HEK293 (cell line): ENCODE measurements around the gene EPG5.

Source experiments
- CTCF ChIA-PET: fragments of 350-600 bp; formaldehyde crosslinking; extraction: SDS; loops from one replicate; lab custom pipeline; 2021; ENCODE audit warnings: antibody characterized with exemption; lab: Yijun Ruan, JAX
- POLR2A ChIA-PET: fragments of 300-600 bp; formaldehyde crosslinking; extraction: SDS; loops from one replicate; lab custom pipeline; 2020; ENCODE audit warnings: antibody characterized with exemption, inconsistent platforms; lab: Yijun Ruan, JAX
- H3K27ac ChIP-seq: fragments of 200-500 bp; sonication (Bioruptor generic); 2 replicates; pipeline ENCODE4 v1.5.1; 2014; ENCODE audit warnings: low read depth, low read length, control low read depth, inconsistent platforms; ENCODE audit errors: extremely low read depth
- H3K36me3 ChIP-seq, 2 experiments: fragments of 200-500 bp in 1 of 2; sonication (Bioruptor generic) in 1 of 2; 1 replicate in 1 of 2; 2 replicates in 1 of 2; pipeline ENCODE4 v1.5.1; 2014 to 2017; ENCODE audit warnings: inconsistent platforms in 2 of 2, low read length in 2 of 2; ENCODE audit not compliant: control insufficient read depth in 2 of 2, insufficient read depth in 1 of 2
- H3K4me1 ChIP-seq: fragments of 200-500 bp; sonication (Bioruptor generic); 2 replicates; pipeline ENCODE4 v1.5.1; 2014; ENCODE audit warnings: mild to moderate bottlenecking, low read length, inconsistent platforms; ENCODE audit not compliant: control insufficient read depth, insufficient read depth
- H3K4me3 ChIP-seq: 2 replicates; pipeline ENCODE4 v1.5.1; 2011; ENCODE audit warnings: low read depth, mild to moderate bottlenecking, control low read depth, low read length, moderate library complexity
- H3K9me3 ChIP-seq: fragments of 200-500 bp; sonication (Bioruptor generic); 2 replicates; pipeline ENCODE4 v1.5.1; 2014; ENCODE audit warnings: low read depth, low read length, inconsistent platforms; ENCODE audit not compliant: control insufficient read depth, insufficient read depth
- KLF17 ChIP-seq: fragments of 450-650 bp; formaldehyde crosslinking; IDR thresholded peaks from 2 replicates; pipeline ENCODE4 v1.5.1; 2016; ENCODE audit warnings: missing biosample characterization, missing genetic modification characterization
- KLF7 ChIP-seq: fragments of 450-650 bp; formaldehyde crosslinking; IDR thresholded peaks from 2 replicates; pipeline ENCODE4 v1.5.1; 2016; ENCODE audit warnings: missing biosample characterization, missing genetic modification characterization, borderline replicate concordance
- OSR2 ChIP-seq: fragments of 450-650 bp; formaldehyde crosslinking; IDR thresholded peaks from 2 replicates; pipeline ENCODE4 v1.5.1; 2016; ENCODE audit warnings: missing biosample characterization, missing genetic modification characterization
- PRDM2 ChIP-seq: fragments of 450-650 bp; formaldehyde crosslinking; IDR thresholded peaks from 2 replicates; pipeline ENCODE4 v1.5.1; 2016; ENCODE audit warnings: missing biosample characterization, missing genetic modification characterization, borderline replicate concordance
- SP2 ChIP-seq: fragments of 450-650 bp; formaldehyde crosslinking; IDR thresholded peaks from 2 replicates; pipeline ENCODE4 v1.5.1; 2016; ENCODE audit warnings: missing biosample characterization, missing genetic modification characterization
- SP7 ChIP-seq: fragments of 450-650 bp; formaldehyde crosslinking; IDR thresholded peaks from 2 replicates; pipeline ENCODE4 v1.5.1; 2016; ENCODE audit warnings: missing biosample characterization, missing genetic modification characterization
- ZBTB49 ChIP-seq: fragments of 450-650 bp; formaldehyde crosslinking; IDR thresholded peaks from 2 replicates; pipeline ENCODE4 v1.5.1; 2016; ENCODE audit warnings: missing biosample characterization, missing genetic modification characterization, low read depth
- ZBTB8A ChIP-seq: fragments of 450-650 bp; formaldehyde crosslinking; IDR thresholded peaks from 2 replicates; pipeline ENCODE4 v1.5.1; 2016; ENCODE audit warnings: missing biosample characterization, missing genetic modification characterization
- ZFP3 ChIP-seq: fragments of 450-650 bp; formaldehyde crosslinking; IDR thresholded peaks from 2 replicates; pipeline ENCODE4 v1.5.1; 2016; ENCODE audit warnings: low read depth, missing biosample characterization, missing genetic modification characterization
- ZFP41 ChIP-seq: fragments of 450-650 bp; formaldehyde crosslinking; IDR thresholded peaks from 2 replicates; pipeline ENCODE4 v1.5.1; 2016; ENCODE audit warnings: missing biosample characterization, missing genetic modification characterization, borderline replicate concordance
- ZIC2 ChIP-seq: fragments of 450-650 bp; formaldehyde crosslinking; IDR thresholded peaks from 2 replicates; pipeline ENCODE4 v1.5.1; 2016; ENCODE audit warnings: missing biosample characterization, missing genetic modification characterization
- ZNF121 ChIP-seq: fragments of 450-650 bp; formaldehyde crosslinking; IDR thresholded peaks from 2 replicates; pipeline ENCODE4 v1.5.1; 2016; ENCODE audit warnings: missing biosample characterization, missing genetic modification characterization
- ZNF157 ChIP-seq: fragments of 450-650 bp; formaldehyde crosslinking; IDR thresholded peaks from 2 replicates; pipeline ENCODE4 v1.5.1; 2016; ENCODE audit warnings: missing biosample characterization, missing genetic modification characterization
- ZNF175 ChIP-seq: fragments of 450-650 bp; formaldehyde crosslinking; IDR thresholded peaks from 2 replicates; pipeline ENCODE4 v1.5.1; 2016; ENCODE audit warnings: missing biosample characterization, missing genetic modification characterization
- ZNF23 ChIP-seq: fragments of 450-650 bp; formaldehyde crosslinking; IDR thresholded peaks from 2 replicates; pipeline ENCODE4 v1.5.1; 2016; ENCODE audit warnings: missing biosample characterization, missing genetic modification characterization, borderline replicate concordance
- ZNF335 ChIP-seq: fragments of 450-650 bp; formaldehyde crosslinking; conservative IDR thresholded peaks from 2 replicates; pipeline ENCODE4 v1.5.1; 2016; ENCODE audit warnings: missing biosample characterization, missing genetic modification characterization
- ZNF394 ChIP-seq: fragments of 450-650 bp; formaldehyde crosslinking; IDR thresholded peaks from 2 replicates; pipeline ENCODE4 v1.5.1; 2016; ENCODE audit warnings: missing biosample characterization, missing genetic modification characterization, mild to moderate bottlenecking, moderate library complexity, borderline replicate concordance
- ZNF404 ChIP-seq: fragments of 450-650 bp; formaldehyde crosslinking; IDR thresholded peaks from 2 replicates; pipeline ENCODE4 v1.5.1; 2017; ENCODE audit warnings: missing biosample characterization, missing genetic modification characterization
- ZNF426 ChIP-seq: fragments of 450-650 bp; formaldehyde crosslinking; IDR thresholded peaks from 2 replicates; pipeline ENCODE4 v1.5.1; 2017; ENCODE audit warnings: missing biosample characterization, missing genetic modification characterization, mild to moderate bottlenecking, inconsistent platforms, moderate library complexity
- ZNF501 ChIP-seq: fragments of 450-650 bp; formaldehyde crosslinking; IDR thresholded peaks from 2 replicates; pipeline ENCODE4 v1.5.1; 2016; ENCODE audit warnings: missing biosample characterization, missing genetic modification characterization
- ZNF555 ChIP-seq: fragments of 450-650 bp; formaldehyde crosslinking; conservative IDR thresholded peaks from 2 replicates; pipeline ENCODE4 v1.5.1; 2017; ENCODE audit warnings: missing biosample characterization, mild to moderate bottlenecking, missing genetic modification characterization, inconsistent platforms
- ZNF571 ChIP-seq: fragments of 450-650 bp; formaldehyde crosslinking; IDR thresholded peaks from 2 replicates; pipeline ENCODE4 v1.5.0; 2017; ENCODE audit warnings: missing biosample characterization, missing genetic modification characterization
- ZNF600 ChIP-seq: fragments of 450-650 bp; formaldehyde crosslinking; IDR thresholded peaks from 2 replicates; pipeline ENCODE4 v1.5.1; 2016; ENCODE audit warnings: missing biosample characterization, missing genetic modification characterization
- ZNF610 ChIP-seq: fragments of 450-650 bp; formaldehyde crosslinking; IDR thresholded peaks from 2 replicates; pipeline ENCODE4 v1.5.1; 2016; ENCODE audit warnings: missing biosample characterization, missing genetic modification characterization, borderline replicate concordance
- ZNF624 ChIP-seq: fragments of 450-650 bp; formaldehyde crosslinking; IDR thresholded peaks from 2 replicates; pipeline ENCODE4 v1.5.1; 2017; ENCODE audit warnings: missing biosample characterization, missing genetic modification characterization
- ZNF701 ChIP-seq: fragments of 450-650 bp; formaldehyde crosslinking; IDR thresholded peaks from 2 replicates; pipeline ENCODE4 v1.5.1; 2016; ENCODE audit warnings: missing biosample characterization, missing genetic modification characterization

EPG5 gene

GRCh38 chr18:46007165-46007564 is 40.0 kb upstream of the EPG5 start:
- Histone ChIP-seq H3K4me3 (no peak overlapping the region), H3K4me1 (no peaks in the 10 kb centered on the region), H3K9me3 (no peaks in the 10 kb centered on the region), H3K36me3 (peaks cover 0 to 16% of the 10 kb centered on the region in 2 experiments; a peak in 2 of 3 replicates), H3K27ac (no peak overlapping the region)
- POLR2A ChIA-PET, result interaction anchor here (0.9 kb wide), 1 partner anchor 11 kb away, joined by 3 read pairs; no protein-coding TSS in a partner anchor
- TF ChIP-seq ZNF501 (tag by site-specific recombination) (no peak), OSR2 (no peak), ZBTB8A (tag by site-specific recombination) (no peak), ZNF701 (tag by site-specific recombination) (no peak), ZNF426 (tag by site-specific recombination) (no peak), ZNF610 (tag by site-specific recombination) (no peak), ZNF175 (tag by site-specific recombination) (no peak), ZBTB49 (tag by site-specific recombination) (no peak), ZNF571 (tag by site-specific recombination) (no peak), SP2 (tag by site-specific recombination) (no peak), ZNF23 (no peak), ZNF624 (tag by site-specific recombination) (no peak)
- CTCF ChIA-PET, result interaction anchor here (1.4 kb wide), 1 partner anchor 315 kb away, joined by 6 read pairs; no protein-coding TSS in a partner anchor

- Histone ChIP-seq H3K36me3 (no peaks in the 10 kb centered on the region; a peak in 1 of 3 replicates), H3K27ac (no peak overlapping the region), H3K9me3 (no peaks in the 10 kb centered on the region), H3K4me1 (no peaks in the 10 kb centered on the region), H3K4me3 (no peak overlapping the region)
- POLR2A ChIA-PET, result no interaction called here
- CTCF ChIA-PET, result interaction anchor here (0.6 to 1.7 kb wide), 4 partner anchors 9 to 312 kb away, joined by 3 to 8 read pairs (median 5); no protein-coding TSS in a partner anchor
- TF ChIP-seq ZNF555 (tag by site-specific recombination) (no peak), ZNF157 (tag by site-specific recombination) (no peak), KLF17 (tag by site-specific recombination) (no peak), ZFP3 (tag by site-specific recombination) (no peak), ZNF394 (no peak), SP7 (tag by site-specific recombination) (no peak), ZNF600 (tag by site-specific recombination) (no peak), ZNF335 (tag by site-specific recombination) (no peak), ZNF121 (no peak), PRDM2 (no peak), KLF7 (tag by site-specific recombination) (no peak), ZIC2 (tag by site-specific recombination) (no peak), ZFP41 (tag by site-specific recombination) (no peak), ZNF404 (tag by site-specific recombination) (no peak)
These were observed 35.8 kb upstream of the EPG5 start for GRCh38 chr18:46002934-46003333.
